Common myeloid progenitor, CD34-positive (primary cell): Measurements from ENCODE around the gene VPS37C.

ENCODE experiments used
- CTCF ChIA-PET: fragments of 350-600 bp; sonication (Branson Sonifier 250); formaldehyde crosslinking; loops from one replicate; lab custom pipeline; 2021; ENCODE audit warnings: antibody characterized with exemption; lab: Charles Lee
- POLR2A ChIA-PET: fragments of 350-600 bp; sonication (Branson Sonifier 250); formaldehyde crosslinking; loops from one replicate; lab custom pipeline; 2021; ENCODE audit warnings: antibody characterized with exemption; lab: Charles Lee
- DNase-seq, 3 donors: peaks; one replicate each; pipeline versions ENCODE4 v3.0.0 to v3.0.0-alpha.2; 2013
- H3K27ac ChIP-seq, 2 experiments: 1 replicate in 1 of 2; 2 replicates in 1 of 2; pipeline ENCODE4 v1.7.0; 2013; ENCODE audit warnings: inconsistent platforms in 2 of 2, low read length in 2 of 2, mild to moderate bottlenecking in 2 of 2, low read depth in 1 of 2, moderate library complexity in 1 of 2; ENCODE audit not compliant: severe bottlenecking in 2 of 2, insufficient read depth in 1 of 2, poor library complexity in 1 of 2
- H3K27me3 ChIP-seq, 5 experiments: replicated peaks in 2 of 5; 1 replicate in 3 of 5; 2 replicates in 2 of 5; pipeline versions ENCODE4 v1.6.1 to v1.7.0; 2013; ENCODE audit warnings: low read length in 4 of 5, mild to moderate bottlenecking in 2 of 5, moderate library complexity in 2 of 5, inconsistent platforms in 1 of 5; ENCODE audit not compliant: insufficient read depth in 5 of 5, control insufficient read depth in 4 of 5
- H3K36me3 ChIP-seq, 4 experiments: 1 replicate in 2 of 4; 2 replicates in 2 of 4; pipeline versions ENCODE4 v1.6.1 to v1.7.0; 2013; ENCODE audit warnings: low read length in 3 of 4, control low read depth in 1 of 4, mild to moderate bottlenecking in 1 of 4; ENCODE audit not compliant: control insufficient read depth in 4 of 4, insufficient read depth in 4 of 4
- H3K4me1 ChIP-seq, 4 experiments: 1 replicate in 3 of 4; 2 replicates in 1 of 4; pipeline versions ENCODE4 v1.6.1 to v1.7.1; 2013; ENCODE audit warnings: low read length in 3 of 4, mild to moderate bottlenecking in 3 of 4, control low read depth in 1 of 4, inconsistent platforms in 1 of 4, moderate library complexity in 1 of 4; ENCODE audit not compliant: control insufficient read depth in 4 of 4, insufficient read depth in 4 of 4; ENCODE audit errors: control extremely low read depth in 1 of 4
- H3K4me3 ChIP-seq, 7 experiments: 1 replicate in 4 of 7; 2 replicates in 3 of 7; pipeline versions ENCODE4 v1.5.1 to v1.7.0; 2013; ENCODE audit warnings: mild to moderate bottlenecking in 7 of 7, low read length in 6 of 7, moderate library complexity in 6 of 7, inconsistent platforms in 2 of 7, low read depth in 2 of 7, control low read depth in 1 of 7; ENCODE audit not compliant: insufficient read depth in 4 of 7, control insufficient read depth in 1 of 7; ENCODE audit errors: extremely low read depth in 1 of 7
- H3K9me3 ChIP-seq, 5 experiments: 1 replicate in 4 of 5; 2 replicates in 1 of 5; pipeline versions ENCODE4 v1.6.1 to v1.7.1; 2013; ENCODE audit warnings: low read length in 4 of 5, mild to moderate bottlenecking in 2 of 5, inconsistent platforms in 1 of 5, low read depth in 1 of 5, moderate library complexity in 1 of 5; ENCODE audit not compliant: control insufficient read depth in 4 of 5, insufficient read depth in 2 of 5; ENCODE audit errors: control extremely low read depth in 1 of 5
- WGBS: methylation state at CpG from one replicate; pipeline ENCODE4 v1.1.5; 2013; ENCODE audit not compliant: insufficient coverage; 5-methylcytosine and 5-hydroxymethylcytosine counted together

Gene VPS37C

GRCh38 chr11:61149624-61150615 is 11.3 kb downstream of the VPS37C start:
- ChIA-PET CTCF (interaction anchor here (0.7 to 2.0 kb wide), 4 partner anchors 14 to 216 kb away, joined by 3 to 5 read pairs (median 3); no protein-coding TSS in a partner anchor), POLR2A (interaction anchor here (1.2 kb wide), 1 partner anchor 12 kb away, joined by 3 read pairs; the partner anchor contains the start of gene VPS37C)
- Histone ChIP-seq H3K4me1 (peaks cover 0 to 37% (median 28%) of the 10 kb centered on the region in 4 experiments), H3K9me3 (peaks cover 2 to 7% (median 6%) of the 10 kb centered on the region in 5 experiments), H3K27ac (no peak overlapping the region), H3K4me3 (no peak overlapping the region), H3K36me3 (no peaks in the 10 kb centered on the region), H3K27me3 (no peaks in the 10 kb centered on the region)
- DNase-seq = no peak
- 43% methylated on average over 12 of the region's 13 CpGs for WGBS

- CTCF ChIA-PET = interaction anchor here (0.8 to 2.0 kb wide), 8 partner anchors 8 to 179 kb away, joined by 3 to 9 read pairs (median 4); partner anchors contain the start of gene VPS37C
- Histone ChIP-seq H3K27ac (no peak overlapping the region), H3K4me3 (no peak overlapping the region), H3K27me3 (no peaks in the 10 kb centered on the region), H3K9me3 (no peaks in the 10 kb centered on the region), H3K36me3 (no peaks in the 10 kb centered on the region), H3K4me1 (peaks cover 0 to 37% (median 28%) of the 10 kb centered on the region in 4 experiments)
- WGBS = 80% methylated on average over 10 of the region's 11 CpGs
- DNase-seq = no peak
- POLR2A ChIA-PET = no interaction called here
These were observed 13.2 kb downstream of the VPS37C start for GRCh38 chr11:61147791-61148620.

GRCh38 chr11:61147271-61147670 is 14.0 kb downstream of the VPS37C start:
- ChIA-PET POLR2A (no interaction called here), CTCF (interaction anchor here (0.6 to 2.0 kb wide), 5 partner anchors 10 to 178 kb away, joined by 3 to 5 read pairs (median 4); no protein-coding TSS in a partner anchor)
- Histone ChIP-seq H3K36me3 (no peaks in the 10 kb centered on the region), H3K27me3 (no peaks in the 10 kb centered on the region), H3K27ac (no peak overlapping the region), H3K4me3 (peak overlapping the region in 1 of 7 experiments; percentile 5), H3K4me1 (peaks cover 0 to 37% (median 28%) of the 10 kb centered on the region in 4 experiments), H3K9me3 (no peaks in the 10 kb centered on the region)
- WGBS = 30% methylated on average over 10 of the region's 10 CpGs
- no peak for DNase-seq

GRCh38 chr11:61146416-61146815 is 14.8 kb downstream of the VPS37C start:
- Histone ChIP-seq H3K27me3 (no peaks in the 10 kb centered on the region), H3K36me3 (no peaks in the 10 kb centered on the region), H3K27ac (no peak overlapping the region), H3K4me1 (peaks cover 0 to 37% (median 28%) of the 10 kb centered on the region in 4 experiments), H3K4me3 (peak overlapping the region in 1 of 7 experiments; percentile 1), H3K9me3 (no peaks in the 10 kb centered on the region)
- 46% methylated on average over 5 of the region's 9 CpGs for WGBS
- ChIA-PET CTCF (interaction anchor here (1.1 to 3.0 kb wide), 4 partner anchors 9 to 17 kb away, joined by 4 to 10 read pairs (median 4); no protein-coding TSS in a partner anchor), POLR2A (interaction anchor here (0.7 kb wide), 1 partner anchor 12 kb away, joined by 4 read pairs; no protein-coding TSS in a partner anchor)
- DNase-seq = peak in 2 of 3 donors; percentile 37 to 51

GRCh38 chr11:61145228-61146005 is 15.8 kb downstream of the VPS37C start:
- ChIA-PET CTCF (interaction anchor here (1.5 to 3.0 kb wide), 3 partner anchors 8 to 16 kb away, joined by 4 to 10 read pairs (median 4); no protein-coding TSS in a partner anchor), POLR2A (interaction anchor here (0.6 kb wide), 1 partner anchor 195 kb away, joined by 6 read pairs; no protein-coding TSS in a partner anchor)
- H3K36me3 ChIP-seq = no peaks in the 10 kb centered on the region
- 98% methylated on average over 15 of the region's 17 CpGs for WGBS
- H3K27me3 ChIP-seq = no peaks in the 10 kb centered on the region
- no peaks in the 10 kb centered on the region for H3K9me3 ChIP-seq
- H3K4me3 ChIP-seq = no peak overlapping the region
- peaks cover 0 to 37% (median 28%) of the 10 kb centered on the region in 4 experiments for H3K4me1 ChIP-seq
- H3K27ac ChIP-seq = no peak overlapping the region
- no peak for DNase-seq
